SIG-M5 (cell line): ENCODE measurements around the gene PHACTR3.

ENCODE experiments used
- DNase-seq: peaks from one replicate; lab custom pipeline; 2025; lab: John Stamatoyannopoulos, UW

Gene PHACTR3

DNA sequence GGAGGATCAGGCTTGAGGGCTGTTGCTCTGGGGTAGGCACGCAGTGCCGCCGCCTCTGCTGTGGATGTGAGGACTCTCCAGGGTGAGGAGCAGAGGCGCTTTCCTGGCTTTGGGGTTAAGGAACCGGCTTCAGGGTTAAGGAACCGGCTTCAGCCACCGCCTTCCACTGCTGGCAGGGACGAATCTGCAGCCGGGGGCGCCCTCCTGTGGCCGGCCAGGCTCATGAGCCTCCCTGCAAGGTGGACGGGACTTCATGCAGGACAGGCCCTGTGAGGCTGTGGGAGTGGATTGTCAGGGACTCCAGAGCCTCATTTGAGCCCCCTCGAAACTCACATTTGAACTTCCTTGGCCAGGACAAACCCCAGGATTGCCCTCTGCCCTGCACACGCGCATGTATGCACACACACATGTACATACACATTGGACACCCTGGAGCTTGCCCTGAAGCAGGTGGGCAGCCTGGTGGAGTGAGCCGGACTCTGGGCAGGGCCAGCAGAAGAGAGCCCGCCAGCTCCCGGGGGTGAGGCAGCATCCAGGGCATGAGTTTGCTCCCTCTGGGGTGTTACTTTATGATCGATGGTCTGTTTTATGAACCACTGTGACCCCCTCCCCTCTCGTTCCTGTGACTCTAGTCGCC is 146.9 kb downstream of the PHACTR3 start:
- no peak for DNase-seq

DNA sequence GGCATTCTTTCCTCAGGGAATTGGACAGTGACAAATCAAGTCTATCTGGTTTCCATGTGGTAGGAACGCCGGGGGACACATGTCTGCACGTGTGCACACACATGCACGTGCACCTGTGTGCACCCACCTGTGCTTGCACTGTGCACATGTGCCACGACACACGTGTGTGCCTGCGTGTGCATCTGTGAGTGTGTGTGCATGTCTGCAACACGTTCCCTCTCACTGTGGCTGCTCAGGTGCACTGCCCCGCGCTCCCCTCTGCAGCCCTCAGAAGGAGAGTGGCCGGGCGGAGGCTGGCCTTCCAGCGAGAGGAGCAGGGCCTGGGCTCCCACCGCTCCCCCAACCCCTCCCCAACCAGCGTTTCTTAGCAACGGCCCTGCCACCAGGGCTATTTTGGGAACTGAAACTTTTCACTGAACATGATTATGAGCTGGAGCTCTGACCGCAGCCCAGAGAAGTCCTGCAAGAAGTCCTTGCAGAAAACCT is 147.8 kb downstream of the PHACTR3 start:
- peak; percentile 30 for DNase-seq

DNA sequence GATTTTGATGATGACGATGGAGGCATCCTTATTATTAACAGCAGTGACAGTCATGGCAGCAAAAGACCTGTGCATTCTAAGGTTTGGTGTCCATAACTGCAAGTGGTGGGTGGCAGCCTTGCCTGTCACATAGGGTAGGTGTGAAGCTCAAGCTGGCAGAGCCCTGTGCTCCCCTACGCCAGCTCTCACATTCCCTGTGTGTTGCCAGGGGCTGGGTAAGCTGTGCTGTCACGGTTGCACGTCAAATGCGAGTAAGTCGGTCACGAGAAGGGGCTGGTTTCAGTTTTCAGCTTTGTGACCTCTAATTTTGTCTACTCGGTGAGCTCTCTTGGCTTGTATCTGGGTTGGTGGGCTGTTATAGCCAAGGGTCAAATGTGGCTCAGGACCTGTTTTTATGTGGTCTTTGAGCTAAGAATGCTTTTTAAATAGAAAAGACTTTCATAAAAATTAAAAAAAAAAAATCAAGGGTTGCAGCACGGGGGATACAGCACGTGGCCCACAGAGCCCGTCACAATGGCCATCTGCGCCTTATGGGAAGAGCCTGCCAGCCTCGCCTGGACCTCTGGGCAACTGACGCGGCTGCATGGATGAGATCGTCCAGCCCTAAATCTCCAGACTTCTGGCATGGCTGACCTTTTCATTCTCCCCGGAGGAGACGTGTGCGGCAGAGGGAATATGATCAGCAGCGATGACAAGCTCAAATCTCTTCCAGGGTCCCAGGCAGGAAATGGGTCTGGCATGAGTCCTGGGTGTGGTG is 148.5 kb downstream of the PHACTR3 start:
- DNase-seq, result no peak

DNA sequence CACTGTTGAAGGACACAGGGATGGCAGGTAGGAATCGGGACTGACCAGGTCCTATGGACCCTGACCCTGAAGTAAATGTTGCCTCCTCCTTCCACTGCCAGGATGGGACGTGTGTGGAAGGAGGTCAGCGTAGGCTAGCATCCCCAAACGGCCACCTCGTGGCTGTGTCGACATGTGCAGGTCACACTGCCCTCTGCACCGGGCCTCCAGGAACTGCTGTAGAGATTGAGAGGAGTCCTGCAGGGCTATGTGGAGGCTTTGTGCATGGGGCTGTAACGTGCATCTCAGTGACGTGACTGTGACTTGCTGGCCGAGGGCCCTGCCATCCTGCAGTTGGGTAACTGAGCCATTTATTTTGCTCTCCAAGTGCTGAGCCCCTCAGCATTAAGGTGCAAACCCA is 149.5 kb downstream of the PHACTR3 start:
- DNase-seq, result no peak

DNA sequence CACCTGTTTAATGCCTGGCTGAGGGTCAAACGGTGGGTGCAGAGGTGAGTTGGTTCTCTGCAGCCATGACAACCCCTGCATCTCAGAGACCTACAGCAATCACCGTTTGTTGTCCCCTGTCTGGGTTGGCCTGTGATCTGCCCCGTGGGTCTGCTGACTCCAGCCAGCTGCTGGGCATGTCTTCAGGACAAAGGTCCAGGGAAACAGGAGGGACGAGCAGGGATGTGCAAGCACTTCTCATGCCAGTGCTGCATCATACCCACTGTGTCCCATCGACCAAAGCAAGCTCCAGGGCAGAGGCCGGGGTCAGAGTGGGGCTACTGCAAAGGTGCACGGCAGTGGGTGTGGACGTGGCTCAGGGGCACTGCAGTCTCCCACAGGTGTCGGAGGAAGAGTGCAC is 150.2 kb downstream of the PHACTR3 start:
- no peak for DNase-seq

DNA sequence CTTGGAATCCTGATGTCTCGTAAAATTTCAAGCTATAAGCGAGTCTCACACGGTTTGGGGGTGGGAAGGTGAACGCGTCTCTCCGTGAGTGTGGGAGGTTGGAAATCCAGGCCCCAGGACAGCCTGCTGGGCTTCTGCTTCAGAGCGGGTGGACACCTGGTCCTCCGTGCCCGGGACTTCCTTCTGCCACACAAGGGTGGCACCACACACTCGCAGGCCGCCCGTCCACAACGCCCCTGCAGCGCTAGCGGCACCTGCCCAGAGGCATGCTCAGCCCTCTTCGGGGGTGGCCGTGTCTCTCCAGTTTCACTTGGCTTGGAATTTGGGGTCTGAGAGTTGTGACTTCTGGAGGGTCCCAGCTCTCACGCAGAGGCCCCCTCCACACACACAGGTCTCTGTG is 151.9 kb downstream of the PHACTR3 start:
- DNase-seq, result no peak

DNA sequence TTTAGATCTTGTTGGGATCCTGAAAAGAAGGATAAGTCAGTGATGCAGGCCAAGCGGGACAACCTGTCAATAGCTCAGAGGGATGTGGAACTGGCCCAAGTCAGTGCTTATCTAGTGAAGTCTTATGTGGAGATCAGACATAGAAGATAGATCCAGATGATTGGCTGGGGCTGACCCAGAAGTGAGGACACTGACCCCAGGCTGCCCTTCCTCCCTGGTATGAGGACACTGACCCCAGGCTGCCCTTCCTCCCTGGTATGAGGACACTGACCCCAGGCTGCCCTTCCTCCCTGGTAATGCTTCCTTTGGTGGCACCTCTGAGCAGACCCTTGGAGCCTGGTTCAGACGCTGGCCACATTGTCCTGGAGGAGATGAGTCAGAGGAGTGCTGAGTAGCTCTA is 159.7 kb downstream of the PHACTR3 start:
- DNase-seq, result no peak

DNA sequence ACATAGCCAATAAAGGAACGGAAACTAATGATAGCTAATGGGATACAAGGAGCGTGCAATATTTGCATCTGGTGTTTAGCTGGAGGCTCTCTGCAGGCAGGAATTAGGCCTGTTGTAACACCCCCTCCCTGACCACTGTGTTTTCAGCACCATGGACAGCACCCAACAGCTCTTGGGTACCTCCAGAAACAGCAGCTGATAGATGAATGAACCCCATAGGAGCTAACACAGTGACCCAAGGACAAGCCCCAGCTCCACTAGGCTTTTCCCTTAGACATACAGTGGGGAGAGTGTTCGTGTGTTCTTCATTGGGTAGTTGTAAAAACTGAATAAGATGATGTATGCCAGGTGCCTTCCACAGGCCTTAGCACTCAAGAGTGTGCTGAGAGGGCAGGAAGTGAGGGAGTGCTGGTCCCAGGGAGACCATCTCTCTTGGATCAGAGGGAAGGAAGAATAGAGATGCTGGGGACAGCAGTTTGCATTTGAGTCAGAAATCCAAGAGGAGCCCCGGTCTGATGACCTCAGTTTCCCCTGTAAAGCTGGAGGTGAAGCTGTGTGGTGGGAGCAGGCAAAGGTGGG is 161.3 kb downstream of the PHACTR3 start:
- no peak for DNase-seq

DNA sequence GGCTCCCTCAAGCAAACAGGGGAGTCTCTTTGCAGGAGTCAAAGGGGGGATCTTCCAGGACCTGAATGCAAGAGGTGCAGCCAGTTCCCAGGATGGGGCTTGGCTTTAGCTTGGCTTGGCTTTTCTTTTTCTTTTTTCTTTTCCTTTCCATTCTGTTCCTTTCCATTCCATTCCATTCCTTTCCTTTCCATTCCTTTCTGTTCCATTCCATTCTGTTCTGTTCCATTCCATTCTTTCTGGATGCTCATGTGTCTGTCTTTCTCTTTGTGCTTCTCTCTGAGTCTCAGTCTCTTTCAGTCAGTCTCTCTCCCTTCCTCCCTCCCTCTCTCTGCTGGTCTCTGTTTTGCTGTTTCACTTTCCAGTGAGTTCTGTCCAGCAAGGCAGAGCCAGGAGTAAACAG is 163.3 kb downstream of the PHACTR3 start:
- no peak for DNase-seq

DNA sequence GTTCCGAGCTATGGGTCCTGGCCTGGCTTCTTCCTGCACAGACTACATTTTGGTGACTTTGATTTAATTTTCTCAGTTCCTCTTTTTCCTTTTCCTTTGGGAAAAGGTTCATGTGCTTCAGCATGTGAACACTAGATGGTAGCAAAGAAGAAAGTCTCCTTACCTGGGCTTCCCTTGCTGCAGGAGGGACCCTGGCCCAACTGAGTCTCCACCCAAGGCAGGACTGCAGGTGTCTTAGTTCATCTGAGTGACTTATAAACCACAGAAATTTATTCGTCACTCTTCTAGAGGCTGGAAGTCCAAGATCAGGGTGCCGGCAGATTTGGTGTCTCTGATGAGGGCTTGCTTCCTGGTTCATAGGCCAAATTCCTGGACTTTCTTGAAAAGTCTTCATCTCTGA is 165.9 kb downstream of the PHACTR3 start:
- no peak for DNase-seq

DNA sequence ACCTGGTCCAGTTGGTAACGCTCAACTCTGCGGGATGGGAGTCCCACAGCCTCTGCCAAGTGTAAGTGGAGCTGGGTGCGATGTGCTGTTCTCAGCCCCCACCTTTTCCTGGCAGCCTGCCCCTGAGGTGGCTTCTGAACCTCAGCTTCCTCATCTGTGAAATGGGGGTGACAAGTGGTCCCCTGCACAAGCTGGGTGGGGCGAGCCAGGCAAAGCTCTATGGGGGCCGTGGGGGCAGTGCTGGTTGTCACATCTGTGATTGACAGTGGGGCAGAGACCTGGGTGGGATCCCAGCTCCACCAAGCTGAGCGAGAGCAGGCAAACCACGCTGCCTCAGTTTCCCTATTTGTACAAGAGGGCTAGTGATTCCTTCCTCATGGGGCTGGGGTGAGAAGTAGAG is 166.5 kb downstream of the PHACTR3 start:
- DNase-seq, result no peak

DNA sequence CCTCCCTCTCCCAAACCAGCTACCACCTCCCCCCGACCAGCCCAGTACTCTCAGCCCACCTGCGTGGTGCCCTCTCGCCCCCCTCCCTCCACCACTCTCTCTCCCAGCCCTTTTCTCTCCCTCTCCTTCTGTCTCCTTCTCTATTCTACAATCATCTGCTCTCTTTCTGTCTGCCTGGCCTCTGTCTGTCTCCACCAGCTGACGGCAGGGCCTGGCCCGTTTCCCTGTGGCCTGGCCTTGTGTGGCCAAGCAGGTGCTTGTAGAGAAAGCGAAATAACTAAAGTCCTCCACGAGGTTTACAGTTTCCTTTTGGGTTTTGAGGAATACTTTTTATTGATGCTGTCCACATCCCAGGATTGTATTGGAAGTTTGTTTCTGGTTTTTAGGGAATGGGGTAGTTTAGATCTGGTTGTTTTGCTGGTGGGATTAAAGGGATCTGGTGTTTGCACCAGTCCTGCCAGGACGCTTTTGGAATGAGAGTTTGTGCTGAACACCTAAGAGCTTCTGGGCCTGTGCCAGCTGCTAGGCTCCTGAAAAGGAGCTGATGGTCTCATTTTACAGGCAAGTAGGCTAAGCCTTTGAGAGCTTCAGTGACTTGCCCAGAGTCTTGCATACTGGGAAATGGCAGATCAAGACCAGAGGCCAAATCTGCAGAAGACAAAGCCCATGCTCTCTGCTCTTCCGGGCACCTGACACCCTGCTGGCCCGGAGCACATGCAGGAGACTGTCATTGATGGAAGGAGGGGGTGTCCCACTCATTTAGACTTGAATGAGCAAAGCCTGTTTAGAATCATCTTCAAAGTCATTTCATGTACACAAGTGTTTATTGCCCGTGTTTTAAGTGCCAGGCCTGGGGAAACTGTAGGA is 167.4 kb downstream of the PHACTR3 start:
- no peak for DNase-seq

DNA sequence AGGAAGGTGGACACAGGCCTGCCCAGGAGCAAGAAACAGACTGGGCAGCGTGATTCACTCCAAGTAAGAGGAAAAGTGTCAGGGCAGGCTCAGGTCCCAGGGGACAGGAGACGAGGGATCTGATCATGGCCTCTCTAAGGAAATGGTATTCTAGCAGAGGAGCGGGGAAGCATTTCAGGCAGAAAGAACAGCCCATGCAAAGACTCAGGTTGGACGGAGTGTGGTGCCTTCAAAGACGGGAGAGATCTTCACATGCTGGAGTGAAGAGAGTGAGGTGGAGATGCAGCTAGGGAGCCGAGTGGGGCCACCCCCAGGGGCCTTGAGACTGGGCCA is 168.0 kb downstream of the PHACTR3 start:
- DNase-seq, result no peak

DNA sequence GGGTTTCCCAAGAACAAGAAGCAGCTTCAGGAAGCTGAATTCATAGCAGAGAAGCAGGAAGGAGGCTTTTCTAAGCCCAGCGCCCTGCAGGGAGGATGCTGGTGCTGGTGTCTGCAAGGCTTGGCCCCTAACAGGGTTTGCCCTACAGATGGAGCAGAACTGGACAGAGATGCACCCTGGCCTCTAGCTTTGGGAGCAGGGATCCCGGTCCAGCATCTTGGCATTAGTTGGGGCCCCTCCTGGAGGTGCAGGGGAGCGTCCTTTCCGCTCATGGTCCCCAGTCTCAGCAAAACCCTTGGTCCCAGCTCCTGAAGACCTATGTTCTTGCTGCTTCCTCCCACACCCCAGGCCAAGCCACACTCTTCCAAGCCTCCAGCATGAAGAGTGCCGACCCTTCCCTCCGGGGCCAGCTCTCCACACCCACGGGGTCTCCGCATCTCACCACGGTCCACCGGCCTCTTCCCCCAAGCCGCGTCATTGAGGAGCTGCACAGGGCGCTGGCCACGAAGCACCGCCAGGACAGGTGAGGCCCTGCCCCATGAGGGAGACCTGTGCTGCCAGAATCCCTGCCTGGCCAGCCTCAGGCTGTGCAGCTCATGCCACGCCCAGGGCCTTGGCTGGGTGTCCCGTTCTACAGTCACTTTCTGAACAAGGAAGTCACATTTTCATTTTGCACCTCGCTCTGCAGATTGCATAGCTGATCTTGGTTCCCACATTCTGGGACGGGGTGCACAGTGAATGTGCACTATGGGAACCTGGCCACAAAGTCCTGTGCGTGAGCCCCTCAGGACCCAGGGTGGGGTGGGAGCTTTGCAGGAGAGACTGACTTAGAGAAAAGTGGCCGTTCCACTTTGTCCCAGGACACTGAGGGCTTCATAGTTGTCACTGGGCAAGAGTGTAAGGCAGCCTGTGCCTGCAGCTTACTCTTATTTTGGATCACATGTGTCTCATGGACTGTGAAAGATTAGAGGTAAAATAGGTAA is 168.9 kb downstream of the PHACTR3 start:
- DNase-seq, result no peak

DNA sequence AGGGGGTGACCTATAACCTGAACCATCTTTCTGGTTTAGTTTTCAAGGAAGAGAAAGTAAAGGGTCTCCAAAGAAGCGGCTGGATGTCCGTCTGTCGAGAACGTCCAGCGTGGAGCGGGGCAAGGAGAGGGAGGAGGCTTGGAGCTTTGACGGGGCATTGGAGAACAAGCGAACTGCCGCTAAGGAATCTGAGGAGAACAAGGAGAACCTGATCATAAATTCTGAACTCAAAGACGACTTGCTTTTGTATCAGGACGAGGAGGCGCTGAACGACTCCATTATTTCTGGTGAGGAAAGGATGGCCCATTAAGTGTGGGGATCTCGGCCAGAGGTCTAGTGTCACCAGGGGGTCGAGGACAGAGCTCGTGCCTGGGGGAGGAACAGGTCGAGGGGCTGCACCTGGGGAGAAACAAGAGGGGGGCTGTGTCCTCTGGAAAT is 169.9 kb downstream of the PHACTR3 start:
- no peak for DNase-seq

DNA sequence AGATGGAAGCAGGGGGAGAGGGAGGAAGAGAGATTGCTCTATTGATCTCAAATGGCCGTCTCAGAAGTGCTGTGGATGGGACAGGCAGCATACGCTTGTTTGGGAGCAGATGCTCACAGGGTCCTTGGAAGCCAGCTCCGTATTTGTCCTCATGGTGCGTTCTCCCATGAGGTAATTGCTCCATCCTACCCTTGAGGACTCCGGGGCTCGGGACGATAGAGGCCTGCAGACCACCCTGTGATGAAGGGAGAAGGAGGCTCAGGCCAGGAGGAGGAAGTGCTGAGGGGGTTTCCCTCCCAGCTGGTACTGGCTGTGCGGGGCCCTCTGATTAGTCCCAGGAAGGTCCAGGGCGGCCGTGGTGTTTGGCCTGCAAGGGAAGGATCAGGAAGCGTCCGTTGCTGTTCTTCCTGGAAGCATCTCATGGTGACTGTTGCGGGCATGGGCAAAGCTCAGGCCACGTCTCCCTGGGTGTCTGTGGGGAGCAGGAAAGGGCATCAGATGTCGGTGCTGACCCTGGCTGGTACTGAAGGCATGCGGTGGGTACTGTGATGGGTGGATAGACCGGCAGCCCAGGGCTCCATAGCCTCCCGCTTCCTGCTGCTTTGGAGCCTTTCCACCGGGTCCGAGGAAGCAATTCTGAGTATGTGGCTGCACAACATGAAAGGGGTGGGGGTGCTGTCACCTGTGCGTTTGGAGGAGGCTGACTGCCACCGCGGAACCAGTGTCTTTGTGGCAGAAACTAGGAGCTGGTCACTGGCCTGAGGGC is 170.8 kb downstream of the PHACTR3 start:
- DNase-seq, result no peak

DNA sequence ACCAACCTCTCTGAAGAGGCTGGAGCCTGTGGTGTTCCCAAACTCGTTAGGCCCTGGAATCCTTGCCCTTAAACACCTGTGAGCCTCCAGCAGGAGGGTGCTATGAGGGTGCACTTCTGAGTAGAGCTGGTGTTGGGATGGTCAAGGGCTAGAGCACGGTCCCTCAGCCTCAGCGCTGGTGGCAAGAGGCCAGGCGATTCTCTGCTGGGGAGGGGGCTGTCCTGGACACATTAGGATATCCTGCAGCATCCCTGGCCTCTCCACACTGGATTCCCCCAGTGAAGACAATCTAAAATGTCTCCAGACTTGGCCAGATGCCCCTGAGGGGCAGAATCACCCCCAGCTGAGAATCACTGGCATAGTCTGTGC is 171.3 kb downstream of the PHACTR3 start:
- no peak for DNase-seq

DNA sequence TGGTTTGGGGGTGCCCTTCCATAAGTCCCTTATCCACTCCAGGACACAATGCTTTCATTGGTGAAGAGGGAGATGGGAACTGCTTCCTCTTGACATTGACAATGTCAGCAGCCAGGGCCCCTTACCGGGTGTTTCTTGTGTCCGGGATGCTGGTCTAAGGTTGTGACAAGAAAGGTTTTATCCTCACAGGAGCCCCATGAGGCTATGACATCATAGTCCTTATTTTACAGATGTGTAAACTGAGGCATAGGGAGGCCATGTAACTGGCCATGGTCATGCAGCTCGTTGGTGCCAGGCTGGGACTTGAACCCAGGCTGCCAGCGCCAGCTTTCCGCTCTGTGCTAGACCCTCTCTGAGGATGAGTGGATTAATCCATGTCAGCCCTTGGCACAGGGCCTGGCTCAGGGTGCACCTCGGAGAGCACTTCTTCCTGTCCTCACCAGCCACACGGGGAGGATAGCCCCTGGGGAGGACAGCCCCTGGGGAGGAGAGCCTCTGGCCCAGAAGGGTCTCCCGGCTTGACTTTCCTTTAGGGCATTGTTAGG is 171.8 kb downstream of the PHACTR3 start:
- no peak for DNase-seq

DNA sequence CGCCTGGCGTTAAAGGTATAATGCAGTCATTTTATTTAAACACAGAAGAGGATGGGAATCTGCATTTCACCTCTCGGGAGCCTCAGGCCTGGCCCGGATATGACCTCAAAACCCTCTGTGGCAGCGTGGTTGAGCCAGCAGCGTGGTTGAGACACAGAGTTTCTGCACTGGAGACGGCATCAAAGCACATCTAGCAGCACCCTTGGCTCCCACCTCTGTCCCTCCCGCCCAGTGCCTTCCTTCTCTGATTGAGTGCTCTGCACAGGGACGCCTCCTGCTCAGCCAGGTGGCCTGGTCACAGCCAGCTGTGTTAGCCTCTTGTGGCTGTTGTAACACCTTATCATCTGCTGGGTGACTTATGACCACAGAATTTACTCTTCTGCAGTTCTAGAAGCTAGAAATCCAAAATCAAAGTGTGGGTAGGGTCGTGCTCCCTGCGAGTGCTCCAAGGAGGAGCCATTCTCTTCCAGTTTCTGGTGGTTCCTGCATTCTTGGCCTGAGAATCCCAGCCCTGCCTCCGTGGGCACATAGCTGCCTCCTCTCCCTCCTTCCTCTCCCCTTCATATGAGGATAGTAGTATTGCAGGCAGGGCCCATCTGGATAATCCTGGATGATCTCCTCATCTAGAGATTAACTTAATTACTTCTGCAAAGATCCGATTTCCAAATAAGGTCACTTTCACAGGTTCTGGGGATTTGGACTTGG is 172.4 kb downstream of the PHACTR3 start:
- DNase-seq, result no peak

DNA sequence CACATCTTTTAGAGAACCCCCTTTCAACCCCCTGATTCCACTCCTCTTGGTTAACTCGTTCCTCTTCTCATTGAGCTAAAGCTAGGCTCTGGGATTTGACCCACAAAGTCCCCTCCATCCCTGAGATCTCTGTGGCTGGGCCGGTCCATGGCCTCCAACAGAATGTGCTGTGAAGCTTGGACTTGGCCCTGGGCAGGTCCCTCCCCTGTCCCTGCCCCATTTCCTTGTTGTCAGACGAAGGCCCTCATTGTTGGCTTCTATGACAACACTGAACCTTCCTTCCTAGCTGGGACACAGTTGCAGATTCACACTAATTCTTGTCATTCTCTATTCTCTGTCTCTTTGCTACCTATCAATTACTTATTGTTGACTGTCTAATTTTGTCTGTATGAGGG is 173.0 kb downstream of the PHACTR3 start:
- no peak for DNase-seq
